Measurements from ENCODE around the gene TUT4.

Gene TUT4

GRCh38 chr1:52572387-52572786 is 19.5 kb upstream of the TUT4 start:
- DNase-seq: no peak

GRCh38 chr1:52571783-52572182 is 18.9 kb upstream of the TUT4 start:
- DNase-seq: no peak

GRCh38 chr1:52569449-52570210 is 16.7 kb upstream of the TUT4 start:
- no peak for DNase-seq

GRCh38 chr1:52567943-52568342 is 15.1 kb upstream of the TUT4 start:
- DNase-seq: no peak

- no peak for DNase-seq
These were observed 9.9 kb upstream of the TUT4 start for GRCh38 chr1:52562766-52563165.

GRCh38 chr1:52559875-52560274 is 7.0 kb upstream of the TUT4 start:
- no peak for DNase-seq

- DNase-seq: no peak
These were observed 6.0 kb upstream of the TUT4 start for GRCh38 chr1:52558941-52559340.

- no peak for DNase-seq
These were observed 3.9 kb upstream of the TUT4 start for GRCh38 chr1:52556641-52557360.

GRCh38 chr1:52554756-52555155 is 1.9 kb upstream of the TUT4 start:
- DNase-seq: no peak

- no peak for DNase-seq
These were observed 1.4 kb upstream of the TUT4 start for GRCh38 chr1:52554267-52554640.

- DNase-seq: peak; percentile 85
These were observed 722 bp upstream of the TUT4 start for GRCh38 chr1:52553362-52554266.

- DNase-seq: peak; percentile 51
These were observed 722 bp downstream of the TUT4 start for GRCh38 chr1:52552236-52552504.

- DNase-seq: no peak
These were observed 1.2 kb downstream of the TUT4 start for GRCh38 chr1:52551507-52552235.

- DNase-seq: no peak
These were observed 2.4 kb downstream of the TUT4 start for GRCh38 chr1:52550447-52550846.

GRCh38 chr1:52549267-52549666 is 3.6 kb downstream of the TUT4 start:
- DNase-seq: no peak

- DNase-seq: no peak
These were observed 6.0 kb downstream of the TUT4 start for GRCh38 chr1:52546852-52547251.

GRCh38 chr1:52544665-52545525 is 8.0 kb downstream of the TUT4 start:
- DNase-seq: no peak

- no peak for DNase-seq
These were observed 10.7 kb downstream of the TUT4 start for GRCh38 chr1:52542085-52542688.

GRCh38 chr1:52534928-52535764 is 17.7 kb downstream of the TUT4 start:
- DNase-seq: no peak

GRCh38 chr1:52533713-52534112 is 19.2 kb downstream of the TUT4 start:
- no peak for DNase-seq
